CD4-positive, CD25-positive, alpha-beta regulatory T cell (primary cell): ENCODE results near the gene GRK1. TPM values are rescaled to one million over a fixed set of nuclear protein-coding genes. Genes with fewer than 3 reads are reported as not detected.
"Not testable (repeated sequence)": the region's sequence is repeated elsewhere in the genome, so short reads cannot be mapped to it uniquely, and the experiment has no call there.

Experiments
- ATAC-seq, 2 donors: fragments of 150-1000 bp; cut with Tn5 transposase; one replicate each; pipeline ENCODE4 v1.10.0; 2021; ENCODE audit warnings: low read depth in 2 of 2, moderate number of reproducible peaks in 2 of 2, moderate library complexity in 1 of 2
- DNase-seq, 3 donors: peaks; one replicate each; pipeline versions ENCODE4 v3.0.0 to v3.0.0-alpha.2; 2012 to 2022; ENCODE audit warnings: mixed read lengths in 1 of 3
- H3K27ac ChIP-seq: one replicate; pipeline ENCODE4 v1.7.0; 2013; ENCODE audit warnings: mild to moderate bottlenecking, low read length; ENCODE audit not compliant: insufficient read depth, poor library complexity, severe bottlenecking
- H3K27me3 ChIP-seq: one replicate; pipeline ENCODE4 v1.7.0; 2013; ENCODE audit warnings: low read length; ENCODE audit not compliant: control insufficient read depth, insufficient read depth
- H3K36me3 ChIP-seq: one replicate; pipeline ENCODE4 v1.7.0; 2013; ENCODE audit warnings: mild to moderate bottlenecking, low read length, moderate library complexity; ENCODE audit not compliant: control insufficient read depth, insufficient read depth
- H3K4me1 ChIP-seq: 2 replicates; pipeline ENCODE4 v1.7.0; 2013; ENCODE audit warnings: mild to moderate bottlenecking, low read length; ENCODE audit not compliant: insufficient read depth, control insufficient read depth, poor library complexity, severe bottlenecking
- H3K4me3 ChIP-seq: one replicate; pipeline ENCODE4 v1.7.0; 2013; ENCODE audit warnings: low read depth, mild to moderate bottlenecking, low read length, moderate library complexity
- H3K9me3 ChIP-seq, 2 experiments: 1 replicate in 1 of 2; 2 replicates in 1 of 2; pipeline ENCODE4 v1.7.0; 2013; ENCODE audit warnings: low read length in 2 of 2, mild to moderate bottlenecking in 1 of 2, moderate library complexity in 1 of 2; ENCODE audit not compliant: control insufficient read depth in 2 of 2
- H3K27ac Mint-ChIP-seq, 3 donors: one replicate each; pipeline ENCODE4 v1.8.0; 2020 to 2022; ENCODE audit warnings: mild to moderate bottlenecking in 3 of 3, mixed read lengths in 3 of 3, moderate library complexity in 2 of 3
- H3K27me3 Mint-ChIP-seq: one replicate; pipeline ENCODE4 v1.8.0; 2022; ENCODE audit warnings: mild to moderate bottlenecking, mixed read lengths
- H3K36me3 Mint-ChIP-seq: one replicate; pipeline ENCODE4 v1.8.0; 2020; ENCODE audit warnings: mixed read lengths
- H3K4me1 Mint-ChIP-seq, 4 donors: one replicate each; pipeline ENCODE4 v1.8.0; 2020 to 2022; ENCODE audit warnings: mixed read lengths in 4 of 4, mild to moderate bottlenecking in 1 of 4
- H3K4me3 Mint-ChIP-seq, 4 donors: one replicate each; pipeline ENCODE4 v1.8.0; 2020 to 2022; ENCODE audit warnings: mild to moderate bottlenecking in 4 of 4, mixed read lengths in 4 of 4, moderate library complexity in 3 of 4
- H3K9me3 Mint-ChIP-seq, 7 donors: one replicate each; pipeline ENCODE4 v1.8.0; 2020 to 2022; ENCODE audit warnings: mixed read lengths in 7 of 7, mild to moderate bottlenecking in 3 of 7, moderate library complexity in 2 of 7
- polyA plus RNA-seq, 4 donors: library from polyadenylated mRNA; unstranded; fragments of 300-500 nt; fragmentation: Illumina TruSeq; gene quantifications; one replicate each; pipeline ENCODE4 v1.2.3, GENCODE V29; 2021
- total RNA-seq: library from RNA; stranded (reverse); gene quantifications from one replicate; pipeline ENCODE4 v1.2.3, GENCODE V29; 2022

Gene GRK1
- not detected for total RNA-seq
- not detected for polyA plus RNA-seq

GRCh38 chr13:113666951-113667701 is at the start of gene GRK1:
TSS of gene GRK1 (plus strand) at chr13:113667219. CDS start at chr13:113667387, 168 bp downstream.
- peaks cover 2% of the 10 kb centered on the region for H3K27me3 Mint-ChIP-seq
- Histone ChIP-seq H3K27me3 (no peaks in the 10 kb centered on the region), H3K27ac (no peak within 1 kb of the TSS), H3K9me3 (peaks cover 0 to under 1% of the 10 kb centered on the region in 2 experiments), H3K4me1 (no peaks in the 10 kb centered on the region), H3K36me3 (no peaks in the 10 kb centered on the region), H3K4me3 (no peak within 1 kb of the TSS)
- H3K27ac Mint-ChIP-seq: no peak within 1 kb of the TSS
- no peak for ATAC-seq
- no peaks in the 10 kb centered on the region for H3K36me3 Mint-ChIP-seq
- H3K9me3 Mint-ChIP-seq: peaks cover 0 to 2% (median 0%) of the 10 kb centered on the region in 7 donors
- no peak for DNase-seq
- no peak within 1 kb of the TSS for H3K4me3 Mint-ChIP-seq
- H3K4me1 Mint-ChIP-seq: peaks cover 0 to 2% (median under 1%) of the 10 kb centered on the region in 4 donors

GRCh38 chr13:113617961-113618360 is 49.1 kb upstream of the GRK1 start:
- no peaks in the 10 kb centered on the region for H3K36me3 ChIP-seq
- no peaks in the 10 kb centered on the region for H3K4me1 ChIP-seq
- H3K27ac ChIP-seq: no peak overlapping the region
- H3K4me3 ChIP-seq: no peak overlapping the region
- no peaks in the 10 kb centered on the region for H3K9me3 ChIP-seq
- peaks cover 11% of the 10 kb centered on the region for H3K36me3 Mint-ChIP-seq
- no peaks in the 10 kb centered on the region for H3K27me3 ChIP-seq
- peak overlapping the region in 2 of 3 donors; percentile 28 to 37 for H3K27ac Mint-ChIP-seq
- H3K4me1 Mint-ChIP-seq: peaks cover 0 to 4% (median 0%) of the 10 kb centered on the region in 4 donors
- DNase-seq: no peak
- H3K4me3 Mint-ChIP-seq: no peak overlapping the region
- peaks cover 0 to 2% (median 0%) of the 10 kb centered on the region in 7 donors for H3K9me3 Mint-ChIP-seq
- no peak for ATAC-seq
- H3K27me3 Mint-ChIP-seq: no peaks in the 10 kb centered on the region

GRCh38 chr13:113618455-113618854 is 48.6 kb upstream of the GRK1 start:
- H3K4me3 Mint-ChIP-seq: no peak overlapping the region
- peaks cover 0 to 2% (median 0%) of the 10 kb centered on the region in 7 donors for H3K9me3 Mint-ChIP-seq
- Histone ChIP-seq H3K27me3 (no peaks in the 10 kb centered on the region), H3K4me3 (no peak overlapping the region), H3K36me3 (no peaks in the 10 kb centered on the region), H3K4me1 (no peaks in the 10 kb centered on the region), H3K27ac (no peak overlapping the region), H3K9me3 (no peaks in the 10 kb centered on the region)
- H3K4me1 Mint-ChIP-seq: peaks cover 0 to 4% (median 0%) of the 10 kb centered on the region in 4 donors
- no peaks in the 10 kb centered on the region for H3K27me3 Mint-ChIP-seq
- H3K27ac Mint-ChIP-seq: peak overlapping the region; percentile 28 to 78 (median 37)
- ATAC-seq (no peak), DNase-seq (no peak)
- H3K36me3 Mint-ChIP-seq: peaks cover 13% of the 10 kb centered on the region

- H3K36me3 ChIP-seq: peaks cover 5% of the 10 kb centered on the region
- H3K4me3 ChIP-seq: no peak overlapping the region
- H3K36me3 Mint-ChIP-seq: peaks cover 19% of the 10 kb centered on the region
- ATAC-seq: no peak
- no peak overlapping the region for H3K27ac Mint-ChIP-seq
- no peak overlapping the region for H3K27ac ChIP-seq
- DNase-seq: no peak
- no peaks in the 10 kb centered on the region for H3K9me3 ChIP-seq
- H3K4me1 Mint-ChIP-seq: peaks cover 0 to 4% (median 0%) of the 10 kb centered on the region in 4 donors
- H3K9me3 Mint-ChIP-seq: peaks cover 0 to 2% (median 0%) of the 10 kb centered on the region in 7 donors
- no peaks in the 10 kb centered on the region for H3K27me3 Mint-ChIP-seq
- no peak overlapping the region for H3K4me3 Mint-ChIP-seq
- no peaks in the 10 kb centered on the region for H3K27me3 ChIP-seq
- no peaks in the 10 kb centered on the region for H3K4me1 ChIP-seq
Measured at GRCh38 chr13:113620036-113620796, 46.8 kb upstream of the GRK1 start.

GRCh38 chr13:113621046-113621445 is 46.0 kb upstream of the GRK1 start:
- ATAC-seq: no peak
- no peaks in the 10 kb centered on the region for H3K9me3 ChIP-seq
- peaks cover 19% of the 10 kb centered on the region for H3K36me3 Mint-ChIP-seq
- H3K4me1 ChIP-seq: no peaks in the 10 kb centered on the region
- no peaks in the 10 kb centered on the region for H3K27me3 Mint-ChIP-seq
- no peak overlapping the region for H3K4me3 ChIP-seq
- H3K4me1 Mint-ChIP-seq: peaks cover 0 to 4% (median 0%) of the 10 kb centered on the region in 4 donors
- H3K27me3 ChIP-seq: no peaks in the 10 kb centered on the region
- no peak overlapping the region for H3K27ac ChIP-seq
- H3K4me3 Mint-ChIP-seq: no peak overlapping the region
- H3K36me3 ChIP-seq: peaks cover 5% of the 10 kb centered on the region
- H3K27ac Mint-ChIP-seq: peak overlapping the region in 2 of 3 donors; percentile 18 to 33
- peaks cover 0 to 2% (median 0%) of the 10 kb centered on the region in 7 donors for H3K9me3 Mint-ChIP-seq
- DNase-seq: no peak

- H3K4me3 ChIP-seq, H3K4me1 ChIP-seq, H3K36me3 ChIP-seq, H3K9me3 Mint-ChIP-seq, H3K9me3 ChIP-seq, DNase-seq, H3K4me1 Mint-ChIP-seq, H3K27me3 Mint-ChIP-seq, H3K4me3 Mint-ChIP-seq, H3K27ac ChIP-seq, H3K27me3 ChIP-seq, ATAC-seq: not testable (repeated sequence)
- H3K27ac Mint-ChIP-seq: peak overlapping the region in 1 of 3 donors; percentile 33
- H3K36me3 Mint-ChIP-seq: peaks cover 19% of the 10 kb centered on the region
Measured at GRCh38 chr13:113621498-113621897, 45.5 kb upstream of the GRK1 start.

GRCh38 chr13:113621986-113622550 is 45.0 kb upstream of the GRK1 start:
- not testable (repeated sequence) for H3K4me3 Mint-ChIP-seq, H3K36me3 ChIP-seq, ATAC-seq, H3K9me3 ChIP-seq, H3K27ac ChIP-seq, H3K4me3 ChIP-seq, H3K27me3 ChIP-seq, H3K27me3 Mint-ChIP-seq, H3K9me3 Mint-ChIP-seq, H3K4me1 ChIP-seq, H3K4me1 Mint-ChIP-seq, DNase-seq, H3K27ac Mint-ChIP-seq
- peaks cover 19% of the 10 kb centered on the region for H3K36me3 Mint-ChIP-seq
